HG03025 (cell line): Measurements from ENCODE around the gene NEURL1B.
"Not testable (repeated sequence)": the region's sequence is repeated elsewhere in the genome, so short reads cannot be mapped to it uniquely, and the experiment has no call there.

ENCODE experiments used
- ATAC-seq: cut with Tn5 transposase; IDR thresholded peaks from one replicate; pipeline ENCODE4 v1.9.1; 2021; ENCODE audit warnings: mild to moderate bottlenecking, moderate library complexity; ENCODE audit not compliant: unreplicated experiment, low FRiP score

The NEURL1B gene

DNA sequence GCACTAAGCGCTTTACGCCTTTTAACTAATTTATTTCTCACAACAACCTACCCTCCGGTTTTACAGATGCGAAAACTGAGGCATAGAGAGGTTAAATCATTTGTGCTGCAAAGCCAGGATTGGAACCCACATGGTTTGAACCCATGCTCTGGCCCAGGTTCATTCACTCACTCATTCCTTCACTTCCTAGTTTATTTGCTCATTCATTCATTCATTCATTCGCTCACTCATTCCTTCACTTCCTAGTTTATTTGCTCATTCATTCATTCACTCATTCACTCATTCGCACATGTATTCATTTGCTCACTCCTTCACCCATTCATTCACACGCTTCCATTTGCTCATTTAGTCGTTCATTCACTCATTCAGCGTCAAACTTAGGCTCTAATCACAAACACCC is 29.4 kb downstream of the NEURL1B start:
- no peak for ATAC-seq

- ATAC-seq, result no peak
Measured at GRCh38 chr5:172671091-172671490, 30.0 kb downstream of the NEURL1B start.

DNA sequence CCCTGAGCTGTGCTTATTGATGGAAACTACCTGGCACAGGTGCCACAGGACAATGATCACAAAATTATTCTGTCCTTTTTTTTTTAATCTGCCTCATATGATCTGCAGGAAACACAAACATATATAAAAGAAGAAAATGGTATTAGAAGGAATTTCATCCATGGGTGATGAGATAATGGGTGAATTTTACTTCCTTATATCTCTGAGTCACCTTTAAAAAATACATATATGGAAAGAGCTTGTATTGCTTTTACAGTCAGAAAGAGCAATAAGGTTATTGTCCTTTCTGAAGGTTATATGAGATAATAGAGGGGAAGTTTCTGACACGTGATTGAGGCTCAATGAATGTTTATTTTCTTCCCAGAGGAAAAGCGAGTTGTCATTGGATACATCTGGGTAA is 31.6 kb downstream of the NEURL1B start:
- no peak for ATAC-seq

GRCh38 chr5:172674155-172674554 is 33.1 kb downstream of the NEURL1B start:
- ATAC-seq, result no peak

DNA sequence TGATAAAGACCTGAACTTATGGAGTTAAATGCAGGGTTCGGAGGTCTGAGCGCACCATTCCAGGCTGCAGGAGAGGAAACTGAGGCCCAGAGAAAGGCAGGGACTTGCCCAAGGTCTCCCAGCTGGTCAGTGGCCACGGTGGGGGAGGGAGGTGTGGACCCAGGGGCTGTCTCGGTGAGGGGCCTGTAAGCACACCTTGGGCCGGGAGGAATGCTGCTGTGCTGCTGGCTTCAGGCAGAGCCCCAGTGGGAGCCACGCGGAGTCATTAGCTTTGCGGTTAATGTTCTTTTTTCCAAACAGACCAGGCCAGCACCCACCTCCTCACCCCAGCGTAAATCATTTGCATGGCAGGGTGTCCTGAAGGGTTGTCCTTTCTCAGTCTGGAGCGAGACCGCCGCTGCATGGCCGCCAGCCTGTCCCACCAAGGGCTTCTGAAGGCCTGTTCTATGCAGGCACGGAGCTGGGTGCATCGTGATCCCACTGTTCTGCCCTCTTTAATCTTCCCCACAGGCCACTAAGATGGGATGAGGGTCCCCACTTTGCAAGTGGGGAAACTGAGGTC is 35.9 kb downstream of the NEURL1B start:
- ATAC-seq, result no peak

- not testable (repeated sequence) for ATAC-seq
Measured at GRCh38 chr5:172678362-172678874, 37.4 kb downstream of the NEURL1B start.

GRCh38 chr5:172678902-172679301 is 37.8 kb downstream of the NEURL1B start:
- ATAC-seq, result no peak

GRCh38 chr5:172679628-172680212 is 38.7 kb downstream of the NEURL1B start:
- no peak for ATAC-seq

- no peak for ATAC-seq
Measured at GRCh38 chr5:172680921-172681320, 39.9 kb downstream of the NEURL1B start.

GRCh38 chr5:172681421-172681820 is 40.4 kb downstream of the NEURL1B start:
- ATAC-seq, result no peak

- ATAC-seq, result no peak
Measured at GRCh38 chr5:172683264-172683644, 42.2 kb downstream of the NEURL1B start.

DNA sequence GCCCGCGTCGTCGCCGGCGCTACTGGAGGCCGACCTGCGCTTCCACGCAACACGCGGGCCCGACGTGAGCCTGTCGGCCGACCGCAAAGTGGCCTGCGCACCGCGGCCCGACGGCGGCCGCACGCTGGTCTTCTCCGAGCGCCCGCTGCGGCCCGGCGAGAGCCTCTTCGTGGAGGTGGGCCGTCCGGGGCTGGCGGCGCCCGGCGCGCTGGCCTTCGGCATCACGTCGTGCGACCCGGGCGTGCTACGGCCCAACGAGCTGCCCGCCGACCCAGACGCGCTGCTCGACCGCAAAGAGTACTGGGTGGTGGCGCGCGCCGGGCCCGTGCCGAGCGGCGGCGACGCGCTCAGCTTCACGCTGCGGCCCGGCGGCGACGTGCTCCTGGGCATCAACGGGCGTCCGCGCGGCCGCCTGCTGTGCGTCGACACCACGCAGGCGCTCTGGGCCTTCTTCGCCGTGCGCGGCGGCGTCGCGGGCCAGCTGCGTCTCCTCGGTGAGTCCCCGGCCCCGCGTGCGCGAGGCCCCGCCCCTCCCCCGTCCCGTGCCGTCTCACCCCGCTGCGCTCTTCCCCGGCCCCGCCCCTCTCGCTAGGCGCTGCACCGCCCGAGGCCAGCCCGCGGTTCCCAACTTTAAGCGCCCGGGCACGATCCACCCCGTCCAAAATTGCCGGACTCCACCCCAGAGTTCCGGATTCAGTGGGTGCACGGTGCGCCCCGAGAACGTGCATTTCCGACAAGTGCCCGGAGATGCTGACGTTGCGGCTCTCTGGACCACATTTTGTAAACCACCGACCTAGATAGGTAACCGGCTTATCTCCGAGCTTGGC is 42.8 kb downstream of the NEURL1B start:
- ATAC-seq, result no peak

DNA sequence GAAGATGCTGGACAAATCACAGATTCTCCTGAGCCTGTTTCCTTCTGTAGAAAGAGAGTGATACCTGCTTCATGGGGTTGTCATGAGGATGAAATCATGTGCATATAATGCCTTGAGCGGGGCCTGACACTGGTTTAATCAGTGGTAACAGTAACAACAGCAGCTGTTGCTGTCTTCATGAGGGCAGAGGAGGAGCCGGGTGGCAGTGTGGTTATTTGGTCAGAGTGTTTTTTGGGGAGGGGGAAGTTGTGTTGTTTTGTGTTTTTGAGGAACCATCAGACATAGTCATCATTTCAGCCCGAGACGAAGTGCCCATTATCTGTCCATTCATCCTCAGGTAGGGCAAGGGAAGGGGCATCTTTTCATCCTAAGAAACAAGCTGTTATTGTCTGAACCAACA is 44.0 kb downstream of the NEURL1B start:
- ATAC-seq, result no peak

GRCh38 chr5:172686111-172686510 is 45.0 kb downstream of the NEURL1B start:
- no peak for ATAC-seq

GRCh38 chr5:172686539-172687390 is 45.7 kb downstream of the NEURL1B start:
- no peak for ATAC-seq

DNA sequence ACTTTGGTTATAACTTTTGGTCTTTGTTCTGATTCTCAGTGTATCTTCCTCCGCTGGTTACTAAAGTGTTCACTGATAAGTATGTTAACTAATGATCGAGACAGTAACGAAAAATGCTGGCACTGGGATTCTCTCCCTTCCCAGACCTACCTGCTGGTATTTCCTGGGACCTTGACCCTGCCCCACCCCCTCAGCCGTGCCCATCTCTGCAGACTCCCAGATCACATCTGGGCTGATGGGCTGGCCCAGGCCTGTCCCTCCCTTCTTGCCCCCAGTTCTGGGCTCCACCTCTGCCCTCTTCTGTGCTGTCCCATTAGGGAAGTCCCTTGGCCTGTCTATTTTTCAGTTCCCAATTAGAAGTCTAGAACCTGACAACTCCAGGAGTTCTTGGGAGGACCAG is 46.9 kb downstream of the NEURL1B start:
- no peak for ATAC-seq

- ATAC-seq, result no peak
Measured at GRCh38 chr5:172688349-172689217, 47.5 kb downstream of the NEURL1B start.

GRCh38 chr5:172689218-172689572 is 48.1 kb downstream of the NEURL1B start:
- no peak for ATAC-seq

- no peak for ATAC-seq
Measured at GRCh38 chr5:172689801-172690200, 48.7 kb downstream of the NEURL1B start.
